T47D (cell line): Measurements from ENCODE around the gene AP3B1.

Experiments used
- DNase-seq, 2 experiments: peaks; one replicate each; pipeline versions ENCODE4 v3.0.0 to v3.0.0-alpha.2; 2011 to 2012; ENCODE audit warnings: low read depth in 1 of 2, low spot score in 1 of 2
- JUND ChIP-seq: IDR thresholded peaks from 2 replicates; pipeline ENCODE4 v1.6.1; 2012; ENCODE audit warnings: low read depth
- in situ Hi-C: cut with HindIII; loops from 2 replicates; pipeline ENCODE4 v1.10.0; 2016; ENCODE audit warnings: low sequenced_read_pairs, low pct_unique_long_range_greater_than_20kb

AP3B1 gene

DNA sequence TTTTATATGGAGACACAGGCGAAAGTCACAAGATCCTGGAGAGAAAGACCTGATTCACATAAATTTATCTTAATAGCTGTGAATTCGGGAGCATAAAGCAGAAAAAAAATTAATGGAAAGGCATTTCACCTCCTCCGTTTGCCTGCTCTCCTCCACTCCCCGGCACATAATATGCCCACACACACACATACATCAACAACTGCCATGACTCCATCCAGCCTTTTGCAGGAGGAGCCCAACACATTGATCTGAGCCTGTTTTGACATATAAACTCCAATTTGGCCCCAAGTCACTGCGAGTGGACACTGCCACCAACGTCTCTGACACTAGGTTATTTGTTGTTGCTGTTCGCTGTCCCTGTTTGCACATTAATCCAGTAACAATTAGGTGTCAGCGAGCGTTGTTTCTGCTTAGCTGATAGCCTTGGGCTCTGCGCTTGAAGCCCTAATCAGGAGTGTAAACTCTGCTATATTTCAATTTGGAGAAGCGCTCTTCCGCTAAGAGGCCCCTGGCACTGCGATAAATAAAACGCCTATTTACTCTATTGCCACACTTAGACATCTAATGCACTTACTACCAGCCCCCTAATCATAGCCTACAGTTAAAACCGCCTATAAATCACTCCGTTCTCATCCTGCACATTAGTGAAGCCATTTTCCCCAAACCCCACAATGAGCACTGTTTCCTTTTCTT, 322.6 kb downstream of the AP3B1 start:
- no peak for DNase-seq
- in situ Hi-C loops = no loop called here
- no peak for TF ChIP-seq JUND

DNA sequence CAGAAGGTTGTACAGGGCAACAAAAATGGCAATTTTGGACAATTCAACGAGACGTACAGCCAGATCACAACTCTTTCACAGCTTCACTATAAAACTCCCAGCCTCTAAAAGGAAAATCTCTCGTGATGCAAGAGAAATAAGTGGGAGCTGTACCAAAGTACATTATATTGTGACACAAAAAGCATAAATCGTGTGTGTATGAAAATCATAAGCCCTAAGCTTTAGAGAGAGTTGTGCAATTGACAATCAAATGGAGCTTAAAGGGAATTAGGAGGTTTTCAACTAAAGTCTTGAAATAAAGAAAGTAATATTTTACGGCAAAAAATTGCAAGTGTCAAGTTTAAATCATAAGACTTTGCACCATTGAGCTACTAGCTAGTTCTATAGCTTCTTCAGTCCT, 323.6 kb downstream of the AP3B1 start:
- in situ Hi-C loops = no loop called here

DNA sequence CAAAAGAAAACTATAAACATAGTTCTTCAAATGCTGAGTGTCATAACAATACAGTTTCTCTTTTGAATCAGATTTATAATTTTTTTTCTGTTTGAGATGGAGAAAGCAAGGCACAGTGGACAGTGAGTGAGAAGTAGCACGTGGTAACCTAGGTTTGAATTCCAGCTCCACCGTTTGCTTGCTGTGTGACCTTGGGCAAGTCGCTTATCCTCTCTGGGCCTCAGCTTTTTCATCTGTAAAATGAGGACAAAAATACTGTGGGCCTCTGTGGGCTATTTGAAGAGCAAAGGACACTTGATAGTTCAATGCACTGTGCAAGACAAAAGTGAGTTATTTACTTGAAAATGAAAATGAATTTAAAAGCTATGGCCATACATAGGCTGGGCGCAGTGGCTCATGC, 330.7 kb downstream of the AP3B1 start:
- no peak for DNase-seq
- no peak for TF ChIP-seq JUND
- in situ Hi-C loops = no loop called here

More for the DNA sequence above, 323.6 kb downstream of the AP3B1 start:
- TF ChIP-seq JUND = no peak
- no peak for DNase-seq

DNA sequence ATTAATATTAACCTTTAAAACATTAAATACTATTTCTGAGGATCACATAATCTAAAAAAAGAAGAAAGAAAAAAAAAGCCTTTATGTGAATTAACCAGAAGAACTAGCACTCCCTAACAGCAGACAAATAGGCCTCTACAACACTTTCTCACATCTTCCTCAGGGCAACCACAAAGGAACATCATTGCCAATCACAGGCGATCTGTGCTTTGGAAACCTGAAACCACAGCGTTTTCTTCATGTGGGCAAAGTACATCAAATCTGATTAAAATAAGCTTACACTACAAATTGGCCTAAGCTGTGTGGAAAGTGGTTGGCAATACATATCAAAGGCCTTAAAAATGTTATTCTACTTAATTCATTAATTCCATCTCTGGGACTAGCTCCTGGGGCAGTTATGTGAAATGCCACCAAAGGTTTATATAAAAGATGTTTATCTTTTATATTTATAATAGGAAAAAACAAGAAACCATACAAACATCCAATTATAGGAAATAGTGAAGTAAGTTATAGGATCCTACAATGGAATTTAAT, 333.6 kb downstream of the AP3B1 start:
- TF ChIP-seq JUND = no peak
- in situ Hi-C loops = no loop called here
- no peak for DNase-seq

DNA sequence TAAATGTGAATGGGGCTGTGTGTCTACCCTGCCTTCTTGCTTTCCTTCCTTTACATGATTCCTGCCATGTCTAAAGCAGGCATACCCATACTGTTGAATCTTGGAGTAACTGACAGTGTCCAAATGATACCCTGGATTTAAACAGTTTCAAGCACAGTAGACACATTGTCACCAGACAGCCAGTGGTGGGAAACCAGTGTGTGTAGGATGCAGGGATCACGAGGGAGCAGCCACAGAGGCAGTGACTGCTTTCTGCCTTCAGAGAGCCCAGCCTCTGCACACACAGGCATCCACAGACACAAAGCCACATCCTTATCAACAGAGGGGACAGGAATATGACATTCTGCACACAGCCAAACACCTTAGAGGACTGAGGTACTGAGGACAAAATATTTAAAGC, 334.2 kb downstream of the AP3B1 start:
- in situ Hi-C loops = no loop called here
- DNase-seq = no peak
- no peak for TF ChIP-seq JUND

DNA sequence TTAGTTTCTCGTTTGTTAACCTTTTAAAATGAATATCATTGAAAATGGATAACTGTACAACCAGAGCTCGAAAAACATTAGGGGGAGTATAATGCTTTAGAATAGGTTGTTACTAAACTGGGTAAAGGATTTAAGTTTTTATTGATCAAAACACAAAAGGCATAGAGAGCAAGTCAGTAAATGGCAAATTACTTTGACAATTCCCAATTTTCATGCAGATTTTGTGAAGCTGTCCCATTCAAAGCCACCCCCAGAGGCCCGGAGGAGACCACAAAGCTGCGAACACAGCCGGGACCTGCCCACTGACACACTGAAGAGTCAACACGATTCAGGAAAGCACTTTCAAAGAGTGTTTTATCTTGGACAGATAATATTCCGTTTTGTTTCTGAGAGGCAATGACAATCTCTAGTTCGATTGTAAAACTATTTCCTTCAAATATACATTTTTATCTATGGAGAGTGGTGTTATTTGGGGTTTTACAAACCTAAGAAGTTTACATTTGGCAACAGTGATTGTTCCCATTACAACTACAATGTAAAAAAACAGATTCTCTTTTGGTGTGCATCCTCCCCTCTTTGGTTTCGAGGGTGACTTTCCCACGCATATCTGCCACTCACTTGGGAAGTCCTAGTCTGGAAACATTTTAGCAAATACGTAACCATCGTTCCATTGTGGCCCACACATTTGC, 335.7 kb downstream of the AP3B1 start:
- in situ Hi-C loops = no loop called here
- TF ChIP-seq JUND = no peak
- no peak for DNase-seq

DNA sequence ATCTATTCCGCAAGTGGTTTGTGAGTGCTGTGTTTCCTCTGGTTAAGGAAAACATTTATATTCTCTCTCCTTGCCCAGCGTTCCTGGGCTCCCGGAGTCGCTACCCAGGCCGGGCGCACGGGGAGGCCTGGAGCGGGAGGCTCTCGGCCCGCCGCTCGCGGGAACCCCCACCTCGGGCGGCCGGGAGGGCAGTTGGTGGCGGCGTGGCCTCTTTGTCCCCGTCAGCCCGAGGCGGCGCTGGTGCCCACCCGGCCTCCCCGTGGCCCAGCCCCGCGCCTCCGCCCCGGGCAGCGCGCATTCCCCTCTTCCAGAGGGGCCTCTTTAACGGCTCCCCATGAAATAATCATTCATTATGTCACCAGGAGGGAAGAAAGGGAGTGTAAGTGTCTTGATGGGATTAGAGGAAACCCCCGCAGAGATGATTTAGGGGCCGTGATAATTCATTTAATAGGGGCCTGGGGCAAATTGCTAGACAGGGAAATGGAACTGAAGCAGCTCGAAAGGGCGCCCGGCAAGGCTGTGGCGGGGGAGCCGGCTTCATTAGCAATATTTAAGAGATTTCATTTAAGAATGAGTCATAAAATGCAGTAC, 336.5 kb downstream of the AP3B1 start:
- in situ Hi-C loops = no loop called here
- TF ChIP-seq JUND = no peak

DNA sequence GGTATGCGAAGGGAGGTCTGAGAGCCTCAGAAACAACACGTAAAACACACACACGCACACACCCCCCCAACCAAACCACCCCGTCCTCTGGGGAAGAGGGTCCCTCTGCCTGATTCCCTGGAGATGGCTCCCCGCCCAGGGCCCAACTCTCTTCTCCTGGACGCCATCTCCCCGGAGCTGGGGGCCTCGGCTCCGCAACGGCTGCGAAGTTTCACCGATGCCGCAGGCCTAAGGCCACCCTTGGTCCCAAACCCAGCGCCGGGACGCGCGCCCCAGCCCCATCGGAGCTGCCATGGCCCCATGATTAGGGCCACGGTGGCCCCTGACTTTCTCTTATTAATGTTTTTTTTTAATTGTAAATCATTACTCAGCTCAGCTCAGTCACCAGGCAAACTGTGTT, 337.0 kb downstream of the AP3B1 start:
- no peak for DNase-seq
- in situ Hi-C loops = no loop called here
- TF ChIP-seq JUND = no peak

More for the DNA sequence above, 336.5 kb downstream of the AP3B1 start:
- DNase-seq = no peak

DNA sequence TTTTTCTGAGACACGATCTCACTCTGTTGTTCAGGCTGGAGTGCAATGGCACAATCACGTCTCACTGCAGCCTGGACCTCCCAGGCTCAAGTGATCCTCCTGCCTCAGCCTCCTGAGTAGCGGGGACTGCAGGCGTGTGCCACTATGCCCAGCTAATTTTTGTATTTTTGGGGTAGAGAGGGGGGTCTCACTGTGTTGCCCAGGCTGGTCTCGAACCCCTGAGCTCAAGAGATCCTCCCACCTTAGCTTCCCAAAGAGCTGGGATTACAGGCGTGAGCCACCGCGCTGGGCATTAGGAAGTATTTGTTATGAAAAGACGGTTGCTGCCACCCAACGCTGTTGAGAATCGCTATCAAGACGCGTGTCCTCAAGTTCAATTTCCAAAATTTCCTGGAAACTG, 337.4 kb downstream of the AP3B1 start:
- in situ Hi-C loops = no loop called here
- no peak for TF ChIP-seq JUND

DNA sequence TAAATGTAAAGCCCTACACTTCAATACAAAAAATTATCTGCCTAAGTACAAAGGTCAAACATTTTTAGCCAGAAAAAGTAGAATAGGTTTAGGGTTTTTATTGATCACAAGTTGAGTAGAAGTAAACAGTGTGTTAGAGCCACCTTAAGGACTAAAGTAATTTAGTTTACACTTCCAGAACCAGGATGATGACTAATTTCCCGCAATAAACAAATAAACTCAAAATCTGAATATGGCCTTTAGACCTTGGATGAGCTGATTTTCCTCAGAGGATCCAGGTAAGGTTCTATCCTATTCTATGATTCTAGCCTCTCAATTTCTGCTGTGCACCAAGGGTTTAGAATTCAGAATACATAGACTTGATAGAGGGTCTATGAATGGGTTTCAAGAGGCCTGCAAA, 338.9 kb downstream of the AP3B1 start:
- no peak for TF ChIP-seq JUND
- no peak for DNase-seq
- in situ Hi-C loops = no loop called here

More for the DNA sequence above, 337.4 kb downstream of the AP3B1 start:
- no peak for DNase-seq

DNA sequence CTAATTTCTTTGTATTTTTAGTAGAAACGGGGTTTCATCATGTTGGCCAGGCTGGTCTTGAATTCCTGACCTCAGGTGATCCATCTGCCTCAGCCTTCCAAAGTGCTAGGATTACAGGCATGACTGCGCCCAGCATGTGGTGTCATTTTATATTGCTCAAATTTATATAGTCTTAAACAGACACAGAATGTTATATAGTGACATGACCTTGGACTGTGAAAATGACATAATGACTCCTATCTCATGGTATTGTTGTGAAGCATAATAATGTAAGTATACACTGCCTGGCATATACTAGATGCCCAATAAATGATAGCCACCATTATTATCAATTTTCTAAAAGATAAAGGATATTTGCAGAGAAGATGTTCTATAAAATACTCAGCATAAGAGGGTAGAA, 341.1 kb downstream of the AP3B1 start:
- in situ Hi-C loops = no loop called here
- no peak for TF ChIP-seq JUND
- DNase-seq = no peak

DNA sequence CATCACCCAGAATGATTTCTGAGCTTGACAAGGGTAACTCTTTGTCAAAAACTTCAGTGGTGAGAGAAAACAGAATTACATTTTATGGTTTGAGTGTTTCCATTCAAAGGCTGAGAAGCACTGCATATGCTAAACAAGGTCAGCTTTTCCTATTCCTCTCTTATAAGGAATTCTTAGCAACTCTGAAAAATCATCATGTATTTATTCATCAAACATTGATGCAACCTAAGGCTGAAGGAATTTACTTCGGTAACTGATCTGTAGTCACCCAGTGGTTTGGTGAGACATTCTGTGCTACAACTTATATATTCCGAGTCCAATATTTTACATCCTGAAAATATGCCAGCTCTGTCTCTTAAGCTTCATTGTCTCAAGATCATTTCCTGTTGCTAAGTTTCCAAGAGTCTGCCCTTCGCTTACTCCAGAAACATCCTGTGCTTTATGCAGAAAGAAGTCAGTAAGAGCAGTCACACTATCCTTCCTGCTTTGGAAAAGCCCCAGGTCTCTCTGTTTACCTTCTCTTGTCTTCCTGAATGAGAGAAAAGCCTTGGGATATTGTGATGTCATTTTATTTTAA, 341.8 kb downstream of the AP3B1 start:
- TF ChIP-seq JUND = no peak
- no peak for DNase-seq
- in situ Hi-C loops = no loop called here
